PC-9 (cell line): ENCODE measurements around the gene HMX3. TPM values are rescaled to one million over a fixed set of nuclear protein-coding genes. Genes with fewer than 3 reads are reported as not detected.

Source experiments
- BruUV-seq: library from RNA; stranded (reverse); fragments of 400-500 nt; replicated peaks from 2 replicates; lab custom pipeline; 2021; lab: Mats Ljungman, UMichigan
- CTCF ChIA-PET: fragments of 300-600 bp; sonication (Branson Sonifier 250); formaldehyde crosslinking; loops from one replicate; lab custom pipeline; 2022; ENCODE audit warnings: antibody characterized with exemption; lab: Charles Lee
- POLR2A ChIA-PET: fragments of 300-600 bp; sonication (Branson Sonifier 250); formaldehyde crosslinking; loops from one replicate; lab custom pipeline; 2022; ENCODE audit warnings: antibody characterized with exemption; ENCODE audit not compliant: unreplicated experiment; lab: Charles Lee
- DNase-seq, 2 experiments: peaks; one replicate each; pipeline versions ENCODE4 v3.0.0 to v3.0.0-alpha.2; 2015 to 2022; ENCODE audit warnings: mixed read lengths in 1 of 2
- H2AFZ ChIP-seq: fragments of 200-600 bp; sonication (generic); 2 replicates; pipeline ENCODE4 v1.8.1; 2017; ENCODE audit warnings: antibody characterized with exemption
- H3F3A ChIP-seq: fragments of 200-600 bp; sonication (generic); 2 replicates; pipeline ENCODE4 v1.8.1; 2017; ENCODE audit warnings: antibody characterized with exemption, mild to moderate bottlenecking, low read depth; ENCODE audit not compliant: insufficient read depth
- H3K27ac ChIP-seq: fragments of 200-600 bp; sonication (generic); 2 replicates; pipeline ENCODE4 v1.6.1; 2016; ENCODE audit warnings: mixed run types
- H3K27me3 ChIP-seq: fragments of 200-600 bp; sonication (generic); 2 replicates; pipeline ENCODE4 v1.6.1; 2016; ENCODE audit warnings: low read depth, mixed run types; ENCODE audit not compliant: insufficient read depth
- H3K36me3 ChIP-seq: fragments of 200-600 bp; sonication (generic); 2 replicates; pipeline ENCODE4 v1.6.1; 2016; ENCODE audit warnings: low read depth, mixed run types
- H3K4me1 ChIP-seq: fragments of 200-600 bp; sonication (generic); replicated peaks from 2 replicates; pipeline ENCODE4 v1.6.1; 2016; ENCODE audit warnings: mixed run types; ENCODE audit not compliant: insufficient read depth
- H3K4me2 ChIP-seq: fragments of 200-600 bp; sonication (generic); 2 replicates; pipeline ENCODE4 v1.6.1; 2017; ENCODE audit warnings: mixed run types
- H3K4me3 ChIP-seq: fragments of 200-600 bp; sonication (generic); 2 replicates; pipeline ENCODE4 v1.6.1; 2016; ENCODE audit warnings: mixed run types
- H3K79me2 ChIP-seq: fragments of 200-600 bp; sonication (generic); 2 replicates; pipeline ENCODE4 v1.6.1; 2017; ENCODE audit warnings: low read depth, mixed run types
- H3K9me2 ChIP-seq: fragments of 200-600 bp; sonication (generic); 2 replicates; pipeline ENCODE4 v1.8.1; 2017; ENCODE audit warnings: mild to moderate bottlenecking; ENCODE audit not compliant: insufficient read depth
- H3K9me3 ChIP-seq: fragments of 200-600 bp; sonication (generic); 2 replicates; pipeline ENCODE4 v1.8.1; 2016; ENCODE audit warnings: low read depth; ENCODE audit not compliant: insufficient read depth
- H4K20me1 ChIP-seq: fragments of 200-600 bp; sonication (generic); 2 replicates; pipeline ENCODE4 v1.8.1; 2017; ENCODE audit not compliant: insufficient read depth
- CTCF ChIP-seq: fragments of 200-600 bp; sonication (generic); conservative IDR thresholded peaks from 2 replicates; pipeline ENCODE4 v1.6.1; 2017; ENCODE audit warnings: mixed run types, antibody characterized with exemption, mild to moderate bottlenecking, moderate library complexity
- EZH2 ChIP-seq: fragments of 200-600 bp; sonication (generic); IDR thresholded peaks from 2 replicates; pipeline ENCODE4 v1.8.0; 2017; ENCODE audit warnings: antibody characterized with exemption, low read depth
- intact Hi-C: fragments of 100-400 bp; cut with micrococcal nuclease; formaldehyde crosslinking; loops from one replicate; pipeline ENCODE4 v1.10.0; 2022; ENCODE audit not compliant: unreplicated experiment
- total RNA-seq: library from RNA; stranded (reverse); gene quantifications from 2 replicates; pipeline ENCODE4 v1.2.3, GENCODE V29; 2021

Gene HMX3
- total RNA-seq, 1 experiment from 2014 or later = not detected

GRCh38 chr10:123143825-123144168, 8.0 kb downstream of the HMX3 start:
- no peaks in the 10 kb centered on the region for H4K20me1 ChIP-seq
- no peaks in the 10 kb centered on the region for H3F3A ChIP-seq
- no peak overlapping the region for H2AFZ ChIP-seq
- 0 out of 2 replicates have a peak, but pooled peaks cover 7% of the 10 kb centered on the region for H3K27me3 ChIP-seq
- no peak overlapping the region for H3K27ac ChIP-seq
- intact Hi-C loops = no loop called here
- POLR2A ChIA-PET = no interaction called here
- no peaks in the 10 kb centered on the region for H3K79me2 ChIP-seq
- no peak overlapping the region for H3K4me3 ChIP-seq
- CTCF ChIA-PET = no interaction called here
- no peaks in the 10 kb centered on the region for H3K9me3 ChIP-seq
- no TSS peak for BruUV-seq
- no peaks in the 10 kb centered on the region for H3K4me1 ChIP-seq
- no peaks in the 10 kb centered on the region for H3K9me2 ChIP-seq
- H3K36me3 ChIP-seq = no peaks in the 10 kb centered on the region
- TF ChIP-seq CTCF (no peak), EZH2 (no peak)
- H3K4me2 ChIP-seq = no peak overlapping the region
- no peak for DNase-seq

- intact Hi-C loops = no loop called here
- POLR2A ChIA-PET = no interaction called here
Measured at GRCh38 chr10:123144697-123145541, 9.1 kb downstream of the HMX3 start.

GRCh38 chr10:123145542-123146012, 9.8 kb downstream of the HMX3 start:
- no TSS peak for BruUV-seq
- no peaks in the 10 kb centered on the region for H3K4me1 ChIP-seq
- H3F3A ChIP-seq = no peaks in the 10 kb centered on the region
- H3K9me2 ChIP-seq = no peaks in the 10 kb centered on the region
- no peak overlapping the region for H2AFZ ChIP-seq
- H3K36me3 ChIP-seq = no peaks in the 10 kb centered on the region
- POLR2A ChIA-PET = no interaction called here
- H4K20me1 ChIP-seq = no peaks in the 10 kb centered on the region
- no peak overlapping the region for H3K27ac ChIP-seq
- DNase-seq = no peak
- CTCF ChIA-PET = no interaction called here
- TF ChIP-seq EZH2 (no peak), CTCF (no peak)
- H3K9me3 ChIP-seq = no peaks in the 10 kb centered on the region
- H3K4me2 ChIP-seq = no peak overlapping the region
- intact Hi-C loops = no loop called here
- no peaks in the 10 kb centered on the region for H3K79me2 ChIP-seq
- no peak overlapping the region for H3K4me3 ChIP-seq
- 0 out of 2 replicates have a peak, but pooled peaks cover 7% of the 10 kb centered on the region for H3K27me3 ChIP-seq

More at GRCh38 chr10:123144697-123145541, 9.1 kb downstream of the HMX3 start:
- no peak overlapping the region for H3K27ac ChIP-seq
- 0 out of 2 replicates have a peak, but pooled peaks cover 7% of the 10 kb centered on the region for H3K27me3 ChIP-seq
- H3K9me3 ChIP-seq = no peaks in the 10 kb centered on the region
- no peak for DNase-seq
- TF ChIP-seq CTCF (no peak), EZH2 (no peak)
- no peaks in the 10 kb centered on the region for H3K79me2 ChIP-seq
- no peaks in the 10 kb centered on the region for H3K4me1 ChIP-seq
- no peaks in the 10 kb centered on the region for H3K36me3 ChIP-seq
- no peak overlapping the region for H2AFZ ChIP-seq
- no peaks in the 10 kb centered on the region for H3F3A ChIP-seq
- H3K4me3 ChIP-seq = no peak overlapping the region
- no peaks in the 10 kb centered on the region for H4K20me1 ChIP-seq
- H3K4me2 ChIP-seq = no peak overlapping the region
- no TSS peak for BruUV-seq
- CTCF ChIA-PET = no interaction called here
- no peaks in the 10 kb centered on the region for H3K9me2 ChIP-seq
